NCI-H345 (cell line): ENCODE measurements around the gene ARHGEF4.

Experiments
- DNase-seq: peaks from one replicate; lab custom pipeline; 2025; lab: John Stamatoyannopoulos, UW

ARHGEF4 gene

GRCh38 chr2:130851624-130852382 is 15.1 kb downstream of the ARHGEF4 start:
- no peak for DNase-seq

- DNase-seq: no peak
Observed at GRCh38 chr2:130852521-130853115, 15.9 kb downstream of the ARHGEF4 start.

GRCh38 chr2:130853391-130853790 is 16.7 kb downstream of the ARHGEF4 start:
- peak; percentile 25 for DNase-seq

DNA sequence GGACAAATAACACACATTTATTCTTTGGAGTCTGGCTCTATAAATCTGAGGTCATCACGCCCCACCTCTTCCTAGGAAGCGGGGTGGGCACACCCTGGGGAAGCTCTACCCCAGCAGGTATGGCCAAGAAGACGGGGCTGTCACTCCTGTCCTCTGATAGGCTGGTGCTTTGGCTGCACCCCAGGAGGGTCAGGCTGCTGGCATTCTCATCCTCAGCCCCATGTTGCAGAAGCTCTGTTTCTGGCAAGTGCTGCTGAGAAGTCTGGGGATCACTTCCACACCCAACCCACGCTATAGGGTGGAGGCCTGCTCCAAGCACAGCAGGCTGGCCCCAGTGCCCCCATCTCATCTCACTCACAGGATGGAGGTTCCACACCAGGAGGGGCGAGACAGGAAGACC is 17.6 kb downstream of the ARHGEF4 start:
- no peak for DNase-seq

- DNase-seq: peak; percentile 74
Observed at GRCh38 chr2:130864830-130865800, 28.4 kb downstream of the ARHGEF4 start.

- DNase-seq: no peak
Observed at GRCh38 chr2:130869441-130870160, 32.9 kb downstream of the ARHGEF4 start.

- no peak for DNase-seq
Observed at GRCh38 chr2:130870161-130870485, 33.4 kb downstream of the ARHGEF4 start.

DNA sequence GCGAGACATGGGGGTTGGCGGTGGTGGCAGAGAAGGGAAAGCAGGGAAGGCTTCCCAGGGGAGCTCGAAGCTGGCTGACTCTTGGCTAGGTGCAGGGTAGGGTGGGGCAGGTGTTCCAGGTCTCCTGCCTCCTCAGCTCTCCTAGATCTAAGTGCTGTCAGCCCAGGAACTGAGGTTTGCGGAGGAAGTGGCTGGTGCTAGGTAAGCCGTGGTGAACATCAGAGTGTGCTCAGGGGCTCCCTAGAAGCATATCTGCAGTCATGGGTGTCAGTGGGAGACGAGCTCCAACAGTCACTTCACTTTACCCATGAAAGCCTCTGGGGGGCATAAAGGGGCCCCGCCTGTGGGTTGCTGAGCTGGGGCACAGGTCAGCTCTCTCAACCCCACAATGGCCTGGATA is 34.1 kb downstream of the ARHGEF4 start:
- no peak for DNase-seq

DNA sequence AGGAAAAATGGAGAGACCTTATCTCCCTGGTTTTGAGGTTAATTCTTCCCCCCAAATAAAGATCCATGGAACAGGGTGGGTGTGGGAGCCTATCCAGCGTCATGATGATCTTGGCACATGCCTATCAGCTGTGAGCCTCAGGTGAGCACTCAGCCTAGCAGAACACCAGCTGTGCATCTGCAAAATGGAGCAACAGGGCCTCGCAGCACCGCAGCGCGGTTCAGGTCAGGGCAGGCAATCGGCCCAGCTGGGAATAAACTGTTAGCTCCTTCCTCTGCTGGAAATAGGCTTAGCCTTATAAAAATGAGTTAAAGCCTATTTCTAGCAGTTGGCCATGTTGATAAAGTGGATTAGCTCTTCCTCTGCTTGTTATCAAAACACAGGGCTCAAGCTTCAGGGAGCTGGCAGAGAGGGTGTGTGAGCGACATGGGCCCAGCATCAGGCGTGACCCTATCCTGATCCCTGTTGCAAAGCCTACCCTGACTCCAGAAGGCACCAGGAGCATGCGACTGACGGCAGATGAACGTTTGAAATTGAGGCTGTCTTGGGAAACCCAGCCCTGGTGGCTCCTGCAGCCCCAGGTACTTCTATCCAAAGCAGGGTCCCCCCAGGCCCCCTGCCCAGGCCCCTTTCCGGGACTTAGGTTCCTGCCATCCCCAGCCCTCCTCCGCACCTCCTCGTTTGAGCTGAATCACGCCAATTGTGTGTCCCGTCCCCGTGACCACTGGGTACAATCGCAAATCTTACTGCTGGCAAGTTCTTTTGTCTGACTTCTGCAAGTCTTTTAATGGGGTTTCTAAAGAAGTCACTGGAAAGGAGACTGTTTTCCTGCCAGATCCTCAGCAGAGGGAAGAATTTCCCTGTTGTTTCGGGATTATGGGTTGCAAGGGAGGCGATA is 35.4 kb downstream of the ARHGEF4 start:
- no peak for DNase-seq

GRCh38 chr2:130872741-130873125 is 36.0 kb downstream of the ARHGEF4 start:
- DNase-seq: no peak

DNA sequence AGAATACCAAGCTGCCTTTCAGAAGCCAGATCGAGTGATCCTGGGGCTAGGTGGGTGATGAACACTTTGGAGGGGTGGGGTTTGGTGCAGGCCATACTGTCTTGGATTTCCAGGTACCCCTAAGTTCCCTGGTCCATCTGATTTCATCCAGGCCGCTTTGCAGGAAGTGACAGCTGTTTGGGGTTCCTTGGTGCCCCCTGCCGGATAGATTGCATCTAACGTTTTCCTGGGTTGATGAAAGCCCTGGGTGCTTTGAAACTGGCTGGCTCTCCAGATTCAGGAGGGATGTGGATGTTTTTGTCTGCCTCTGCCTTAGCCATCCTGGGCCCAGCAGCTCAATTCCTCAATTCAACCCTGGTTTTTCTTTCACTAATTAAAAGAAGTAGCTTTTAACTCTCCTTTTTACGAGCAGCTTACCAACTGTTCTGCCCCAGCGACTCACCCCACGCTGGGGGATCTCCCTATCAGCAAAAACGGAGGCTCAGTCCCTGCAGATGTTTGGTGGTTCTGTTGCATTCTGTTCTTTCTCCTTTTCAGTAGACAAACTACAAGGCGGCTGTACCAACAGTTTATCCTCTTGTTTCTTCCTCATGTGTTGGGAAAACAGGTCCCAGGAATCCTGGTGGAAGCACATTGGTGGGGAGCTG is 37.1 kb downstream of the ARHGEF4 start:
- DNase-seq: peak; percentile 75

DNA sequence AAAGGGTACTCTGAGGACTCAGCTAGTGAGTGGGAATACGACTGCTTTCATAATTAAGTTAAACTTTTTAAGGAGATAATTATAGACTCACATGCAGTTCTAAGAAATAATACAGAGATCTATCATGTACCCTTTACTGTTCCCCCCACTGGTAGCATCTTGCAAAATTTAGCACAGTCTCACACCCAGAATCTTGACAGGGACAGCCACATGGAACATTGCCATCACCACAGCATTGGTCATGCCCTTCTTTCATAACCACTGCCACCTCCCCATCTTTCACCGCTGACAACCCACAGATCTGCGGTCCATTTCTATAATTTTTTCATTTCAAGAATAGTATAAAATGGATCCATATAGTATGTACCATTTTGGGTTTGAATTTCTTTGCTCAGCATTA is 37.8 kb downstream of the ARHGEF4 start:
- DNase-seq: no peak

- no peak for DNase-seq
Observed at GRCh38 chr2:130875935-130876334, 39.2 kb downstream of the ARHGEF4 start.

DNA sequence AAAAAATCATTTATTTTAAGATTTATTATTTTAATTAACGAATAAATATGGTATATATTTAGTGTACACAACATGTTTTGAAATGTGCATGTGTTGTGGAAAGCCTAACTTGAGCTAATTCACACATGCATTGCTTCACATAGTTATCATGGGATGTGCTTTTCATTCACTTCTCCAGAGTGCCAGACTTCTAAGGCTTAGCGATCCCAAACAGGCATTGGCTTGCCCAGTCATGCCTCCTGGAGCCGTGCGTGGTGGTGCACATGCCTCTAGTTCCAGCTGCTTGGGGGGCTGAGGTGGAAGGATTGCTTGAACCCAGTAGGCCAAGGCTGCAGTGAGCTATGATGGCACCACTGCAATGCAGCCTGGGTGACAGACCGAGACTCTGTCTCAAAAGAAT is 40.5 kb downstream of the ARHGEF4 start:
- no peak for DNase-seq

GRCh38 chr2:130878316-130878715 is 41.6 kb downstream of the ARHGEF4 start:
- no peak for DNase-seq

GRCh38 chr2:130878933-130879332 is 42.2 kb downstream of the ARHGEF4 start:
- no peak for DNase-seq

GRCh38 chr2:130882111-130882690 is 45.5 kb downstream of the ARHGEF4 start:
- DNase-seq: no peak

DNA sequence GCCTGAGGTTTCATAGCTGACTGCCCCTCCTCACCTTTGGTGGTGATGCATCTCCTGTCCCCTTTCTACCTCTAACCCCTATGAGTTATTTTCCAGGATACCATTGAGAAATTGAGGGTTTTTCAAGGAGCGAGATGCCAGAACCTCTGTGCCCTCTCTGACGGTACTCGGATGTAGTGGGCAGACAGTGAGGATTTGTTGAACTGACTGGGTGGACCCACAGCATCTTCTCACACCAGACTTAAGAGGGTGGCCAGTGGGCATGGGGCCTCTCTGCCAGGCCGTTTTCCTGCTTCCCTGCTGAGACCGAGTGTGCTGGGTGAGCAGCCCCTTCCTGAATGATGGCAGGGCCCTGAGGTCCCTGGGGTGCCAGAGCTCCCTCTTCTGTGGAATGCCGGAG is 46.3 kb downstream of the ARHGEF4 start:
- DNase-seq: no peak

- DNase-seq: no peak
Observed at GRCh38 chr2:130883496-130883895, 46.8 kb downstream of the ARHGEF4 start.

DNA sequence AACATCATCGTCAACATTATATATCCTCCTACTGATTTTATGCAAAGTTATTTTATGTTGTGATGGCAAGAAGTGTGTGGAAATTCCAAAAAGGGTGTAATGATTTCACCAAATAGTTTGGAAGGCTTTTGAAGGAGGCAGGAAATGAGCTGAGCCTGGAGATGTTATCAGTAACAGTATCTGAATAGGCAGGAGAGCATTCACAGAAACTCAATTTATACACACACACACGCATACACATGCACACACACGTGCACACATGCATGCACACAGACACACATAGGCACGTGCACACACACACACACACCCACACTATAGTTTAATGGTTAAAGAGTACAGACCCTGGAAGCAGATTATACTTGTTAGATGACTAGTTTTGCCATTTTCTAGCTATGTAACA is 47.3 kb downstream of the ARHGEF4 start:
- no peak for DNase-seq
